K562 (cell line): Measurements from ENCODE around the gene MATCAP1. TPM values are rescaled to one million over a fixed set of nuclear protein-coding genes. Genes with fewer than 3 reads are reported as not detected.
A peak's percentile ranks its signal among the peaks of the same experiment; 100 is the strongest.

Source experiments
- ATF1 ChIP-seq, 2 experiments: fragments of 450-650 bp in 1 of 2; IDR thresholded peaks; 2 replicates each; pipeline ENCODE4 v1.6.1; 2016; ENCODE audit warnings: missing compliant biosample characterization in 1 of 2, missing genetic modification characterization in 1 of 2
- CCNT2 ChIP-seq: IDR thresholded peaks from 2 replicates; pipeline ENCODE4 v1.6.1; 2011; ENCODE audit warnings: borderline replicate concordance, low read depth, mild to moderate bottlenecking, moderate library complexity, mixed read lengths, low read length; ENCODE audit not compliant: insufficient read length; ENCODE audit errors: extremely low read depth
- CEBPG ChIP-seq, 3 experiments: fragments of 200-800 bp in 1 of 3; sonication (Bioruptor generic) in 1 of 3; sonication (generic) in 1 of 3; formaldehyde crosslinking in 1 of 3; IDR thresholded peaks in 2 of 3; conservative IDR thresholded peaks in 1 of 3; 2 replicates each; pipeline versions ENCODE4 v1.6.1 to v1.8.0; 2016 to 2022; ENCODE audit warnings: missing compliant biosample characterization in 2 of 3, missing genetic modification characterization in 2 of 3, mild to moderate bottlenecking in 1 of 3, missing genetic modification reagents in 1 of 3
- CHD2 ChIP-seq: IDR thresholded peaks from 2 replicates; pipeline ENCODE4 v1.6.1; 2011; ENCODE audit warnings: low read depth, low read length
- COPS2 ChIP-seq: fragments of 450-650 bp; conservative IDR thresholded peaks from 2 replicates; pipeline ENCODE4 v1.6.1; 2016; ENCODE audit warnings: mild to moderate bottlenecking, moderate library complexity
- CREBBP ChIP-seq: IDR thresholded peaks from one replicate; pipeline ENCODE4 v1.6.1; 2012; ENCODE audit warnings: low read depth, mild to moderate bottlenecking, control low read depth, inconsistent platforms, low read length
- CREM ChIP-seq: IDR thresholded peaks from 2 replicates; pipeline ENCODE4 v1.6.1; 2014; ENCODE audit warnings: antibody characterized with exemption, low read depth
- GABPB1 ChIP-seq: sonication (generic); formaldehyde crosslinking; IDR thresholded peaks from 2 replicates; pipeline ENCODE4 v1.8.0; 2022; ENCODE audit warnings: mild to moderate bottlenecking, missing genetic modification reagents
- MLLT1 ChIP-seq, 2 experiments: fragments of 450-650 bp; IDR thresholded peaks; 2 replicates each; pipeline ENCODE4 v1.6.1; 2016
- NFYB ChIP-seq: IDR thresholded peaks from 2 replicates; pipeline ENCODE4 v1.6.1; 2011; ENCODE audit warnings: mild to moderate bottlenecking, moderate library complexity; ENCODE audit not compliant: insufficient read length; ENCODE audit errors: extremely low read depth
- SAFB2 ChIP-seq: fragments of 200-400 bp; formaldehyde crosslinking; IDR thresholded peaks from 2 replicates; pipeline ENCODE4 v1.6.1; 2018; ENCODE audit warnings: borderline replicate concordance, low read length, low read depth, moderate library complexity; ENCODE audit not compliant: severe bottlenecking
- SIX5 ChIP-seq, 2 experiments: IDR thresholded peaks; 2 replicates each; pipeline ENCODE4 v1.6.1; 2011; ENCODE audit warnings: low read length in 2 of 2, borderline replicate concordance in 1 of 2, low read depth in 1 of 2, mild to moderate bottlenecking in 1 of 2, moderate library complexity in 1 of 2; ENCODE audit not compliant: insufficient read depth in 1 of 2
- SP2 ChIP-seq: IDR thresholded peaks from 2 replicates; pipeline ENCODE4 v1.6.1; 2011; ENCODE audit warnings: mild to moderate bottlenecking, low read depth, low read length, moderate library complexity; ENCODE audit not compliant: poor library complexity, severe bottlenecking; ENCODE audit errors: extremely low read depth
- polyA plus RNA-seq, 8 experiments: library from polyadenylated mRNA; depleted of rRNA in 4 of 8; stranded (reverse) in 5 of 8; unstranded in 3 of 8; fragments of >200 nt; fragmentation: Nextera tagmentation in 2 of 8; fragmentation: Illumina TruSeq in 1 of 8; extraction: Ambion mirVana in 2 of 8; extraction: Trizol in 1 of 8; gene quantifications; 2 replicates each; pipeline versions ENCODE4 v1.2.1 to v1.2.3, GENCODE V29; 2011 to 2014; ENCODE audit warnings: inconsistent platforms in 1 of 8, missing spikeins in 1 of 8
- total RNA-seq, 7 experiments: library from RNA; depleted of rRNA in 6 of 7; stranded (reverse); fragments of >200 nt in 6 of 7; fragmentation: Illumina TruSeq in 2 of 7; extraction: Trizol in 2 of 7; gene quantifications; 2 replicates each; pipeline versions ENCODE4 v1.2.1 to v1.2.3, GENCODE V29; 2011 to 2021; ENCODE audit warnings: low replicate concordance in 1 of 7
- TF ChIP-seq, protein P1 (sequence below): sonication (generic); formaldehyde crosslinking; IDR thresholded peaks from 2 replicates; pipeline ENCODE4 v1.8.0; 2023; ENCODE audit warnings: mild to moderate bottlenecking, missing genetic modification reagents
- TF ChIP-seq, protein P2 (sequence below): fragments of 250-450 bp; sonication (Bioruptor Pico); IDR thresholded peaks from 2 replicates; pipeline ENCODE4 v1.8.0; 2022; ENCODE audit warnings: inconsistent platforms, mild to moderate bottlenecking, moderate library complexity, borderline replicate concordance
- TF ChIP-seq, protein P3 (sequence below): fragments of 250-450 bp; sonication (Bioruptor Pico); IDR thresholded peaks from 2 replicates; pipeline ENCODE4 v1.5.0; 2020; ENCODE audit warnings: mild to moderate bottlenecking

MATCAP1 gene
- total and polyA plus RNA-seq, 9 of the 15 experiments (the other 6 are each of a cell fraction or from before 2014, with no cell fraction given) = 3.4 to 20.5 (median 10.3) TPM

- TF ChIP-seq, protein P1, sequence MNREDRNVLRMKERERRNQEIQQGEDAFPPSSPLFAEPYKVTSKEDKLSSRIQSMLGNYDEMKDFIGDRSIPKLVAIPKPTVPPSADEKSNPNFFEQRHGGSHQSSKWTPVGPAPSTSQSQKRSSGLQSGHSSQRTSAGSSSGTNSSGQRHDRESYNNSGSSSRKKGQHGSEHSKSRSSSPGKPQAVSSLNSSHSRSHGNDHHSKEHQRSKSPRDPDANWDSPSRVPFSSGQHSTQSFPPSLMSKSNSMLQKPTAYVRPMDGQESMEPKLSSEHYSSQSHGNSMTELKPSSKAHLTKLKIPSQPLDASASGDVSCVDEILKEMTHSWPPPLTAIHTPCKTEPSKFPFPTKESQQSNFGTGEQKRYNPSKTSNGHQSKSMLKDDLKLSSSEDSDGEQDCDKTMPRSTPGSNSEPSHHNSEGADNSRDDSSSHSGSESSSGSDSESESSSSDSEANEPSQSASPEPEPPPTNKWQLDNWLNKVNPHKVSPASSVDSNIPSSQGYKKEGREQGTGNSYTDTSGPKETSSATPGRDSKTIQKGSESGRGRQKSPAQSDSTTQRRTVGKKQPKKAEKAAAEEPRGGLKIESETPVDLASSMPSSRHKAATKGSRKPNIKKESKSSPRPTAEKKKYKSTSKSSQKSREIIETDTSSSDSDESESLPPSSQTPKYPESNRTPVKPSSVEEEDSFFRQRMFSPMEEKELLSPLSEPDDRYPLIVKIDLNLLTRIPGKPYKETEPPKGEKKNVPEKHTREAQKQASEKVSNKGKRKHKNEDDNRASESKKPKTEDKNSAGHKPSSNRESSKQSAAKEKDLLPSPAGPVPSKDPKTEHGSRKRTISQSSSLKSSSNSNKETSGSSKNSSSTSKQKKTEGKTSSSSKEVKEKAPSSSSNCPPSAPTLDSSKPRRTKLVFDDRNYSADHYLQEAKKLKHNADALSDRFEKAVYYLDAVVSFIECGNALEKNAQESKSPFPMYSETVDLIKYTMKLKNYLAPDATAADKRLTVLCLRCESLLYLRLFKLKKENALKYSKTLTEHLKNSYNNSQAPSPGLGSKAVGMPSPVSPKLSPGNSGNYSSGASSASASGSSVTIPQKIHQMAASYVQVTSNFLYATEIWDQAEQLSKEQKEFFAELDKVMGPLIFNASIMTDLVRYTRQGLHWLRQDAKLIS (CRISPR knock-in tag) = no peak
- peak; percentile 94 for TF ChIP-seq NFYB
- TF ChIP-seq, protein P2, sequence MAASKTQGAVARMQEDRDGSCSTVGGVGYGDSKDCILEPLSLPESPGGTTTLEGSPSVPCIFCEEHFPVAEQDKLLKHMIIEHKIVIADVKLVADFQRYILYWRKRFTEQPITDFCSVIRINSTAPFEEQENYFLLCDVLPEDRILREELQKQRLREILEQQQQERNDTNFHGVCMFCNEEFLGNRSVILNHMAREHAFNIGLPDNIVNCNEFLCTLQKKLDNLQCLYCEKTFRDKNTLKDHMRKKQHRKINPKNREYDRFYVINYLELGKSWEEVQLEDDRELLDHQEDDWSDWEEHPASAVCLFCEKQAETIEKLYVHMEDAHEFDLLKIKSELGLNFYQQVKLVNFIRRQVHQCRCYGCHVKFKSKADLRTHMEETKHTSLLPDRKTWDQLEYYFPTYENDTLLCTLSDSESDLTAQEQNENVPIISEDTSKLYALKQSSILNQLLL (CRISPR knock-in tag) = no peak
- TF ChIP-seq CCNT2 = peak; percentile 57
- no peak for TF ChIP-seq SIX5 (IDR thresholded peaks at IDR 0.05; ENCODE audit: borderline replicate concordance in 1 of 2, insufficient read depth in 1 of 2, low read depth in 1 of 2, low read length in 2 of 2)
- TF ChIP-seq MLLT1 (IDR thresholded peaks at IDR 0.05) = peak in 1 of 2 experiments; percentile 91; a peak in 1 of 4 replicates
- peak; percentile 96 for TF ChIP-seq CREM
- TF ChIP-seq SAFB2 = no peak
- TF ChIP-seq CHD2 = peak; percentile 79
- TF ChIP-seq ATF1 (CRISPR knock-in tag; IDR thresholded peaks at IDR 0.05) = peak; percentile 67; the same call in 1 of the 2 replicates
- TF ChIP-seq ATF1 (tag; IDR thresholded peaks at IDR 0.05) = peak; percentile 98
- TF ChIP-seq, protein P3, sequence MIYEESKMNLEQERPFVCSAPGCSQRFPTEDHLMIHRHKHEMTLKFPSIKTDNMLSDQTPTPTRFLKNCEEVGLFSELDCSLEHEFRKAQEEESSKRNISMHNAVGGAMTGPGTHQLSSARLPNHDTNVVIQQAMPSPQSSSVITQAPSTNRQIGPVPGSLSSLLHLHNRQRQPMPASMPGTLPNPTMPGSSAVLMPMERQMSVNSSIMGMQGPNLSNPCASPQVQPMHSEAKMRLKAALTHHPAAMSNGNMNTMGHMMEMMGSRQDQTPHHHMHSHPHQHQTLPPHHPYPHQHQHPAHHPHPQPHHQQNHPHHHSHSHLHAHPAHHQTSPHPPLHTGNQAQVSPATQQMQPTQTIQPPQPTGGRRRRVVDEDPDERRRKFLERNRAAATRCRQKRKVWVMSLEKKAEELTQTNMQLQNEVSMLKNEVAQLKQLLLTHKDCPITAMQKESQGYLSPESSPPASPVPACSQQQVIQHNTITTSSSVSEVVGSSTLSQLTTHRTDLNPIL (CRISPR knock-in tag) = no peak
- TF ChIP-seq SP2 = peak; percentile 86
- TF ChIP-seq CEBPG (CRISPR knock-in tag; IDR thresholded peaks at IDR 0.05) = peak; percentile 87
- TF ChIP-seq CEBPG (tag; conservative IDR thresholded peaks at IDR 0.05 in 1 of 2, IDR thresholded peaks at IDR 0.05 in 1 of 2) = peak; percentile 52 to 88; a peak in 3 of 4 replicates
- TF ChIP-seq GABPB1 = peak; percentile 59; the same call in 1 of the 2 replicates
- no peak for TF ChIP-seq COPS2
- no peak for TF ChIP-seq CREBBP
Observed at GRCh38 chr16:67183627-67184452, at the start of gene MATCAP1 (continued).
